ENCODE data around the gene KRTAP5-10. TPM values are rescaled to one million over a fixed set of nuclear protein-coding genes. Genes with fewer than 3 reads are reported as not detected.
A peak's percentile ranks its signal among the peaks of the same experiment; 100 is the strongest.

KRTAP5-10 gene
- total RNA-seq (2022) (not detected in 2 replicates), Bru-seq, nascent RNA (not detected), BruChase-seq, experiment 1, labeled RNA remaining after a 6-hour chase (not detected), BruChase-seq, experiment 2, labeled RNA remaining after a 2-hour chase (percentile 21 among the genes with signal in this experiment)
- long read RNA-seq: 0 reads

- no peak for DNase-seq
- Mint-ChIP-seq H3K27ac (ENCODE audit: unreplicated experiment) (no peak within 1 kb of the TSS), H3K4me1 (ENCODE audit: low read depth, unreplicated experiment) (peaks cover 8% of the 10 kb centered on the region), H3K27me3 (ENCODE audit: unreplicated experiment) (peaks cover 96% of the 10 kb centered on the region), H3K36me3 (ENCODE audit: insufficient read depth, unreplicated experiment) (no peaks in the 10 kb centered on the region), H3K9me3 (ENCODE audit: low read depth, unreplicated experiment) (peaks cover 4% of the 10 kb centered on the region), H3K4me3 (ENCODE audit: low read depth, unreplicated experiment) (no peak within 1 kb of the TSS)
- BruUV-seq (replicated peaks): no TSS peak
- CTCF ChIA-PET: no interaction called here
- intact Hi-C loops (cut with micrococcal nuclease; ENCODE audit: unreplicated experiment): no loop called here
- no peak for TF ChIP-seq CTCF (IDR thresholded peaks at IDR 0.05; ENCODE audit: unreplicated experiment)
Measured at GRCh38 chr11:71565263-71565662, at the start of gene KRTAP5-10. TSS of gene KRTAP5-10 (plus strand) at chr11:71565563. CDS start at chr11:71565588, 25 bp downstream.

GRCh38 chr11:71518506-71519471, 46.6 kb upstream of the KRTAP5-10 start:
- Mint-ChIP-seq H3K27me3 (ENCODE audit: unreplicated experiment) (peaks cover 12% of the 10 kb centered on the region), H3K4me3 (ENCODE audit: low read depth, unreplicated experiment) (no peak overlapping the region), H3K36me3 (ENCODE audit: insufficient read depth, unreplicated experiment) (no peaks in the 10 kb centered on the region), H3K9me3 (ENCODE audit: low read depth, unreplicated experiment) (peaks cover 4% of the 10 kb centered on the region), H3K4me1 (ENCODE audit: low read depth, unreplicated experiment) (no peaks in the 10 kb centered on the region), H3K27ac (ENCODE audit: unreplicated experiment) (no peak overlapping the region)
- TF ChIP-seq CTCF (IDR thresholded peaks at IDR 0.05; ENCODE audit: unreplicated experiment): no peak
- no TSS peak for BruUV-seq (replicated peaks)
- CTCF ChIA-PET: no interaction called here
- no peak for DNase-seq
- intact Hi-C loops (cut with micrococcal nuclease; ENCODE audit: unreplicated experiment): no loop called here

- no peak overlapping the region for H3K27ac Mint-ChIP-seq (ENCODE audit: unreplicated experiment)
- TF ChIP-seq CTCF (IDR thresholded peaks at IDR 0.05; ENCODE audit: unreplicated experiment): no peak
- CTCF ChIA-PET: no interaction called here
- no peaks in the 10 kb centered on the region for H3K9me3 Mint-ChIP-seq (ENCODE audit: low read depth, unreplicated experiment)
- H3K4me3 Mint-ChIP-seq (ENCODE audit: low read depth, unreplicated experiment): no peak overlapping the region
- H3K36me3 Mint-ChIP-seq (ENCODE audit: insufficient read depth, unreplicated experiment): no peaks in the 10 kb centered on the region
- no TSS peak for BruUV-seq (replicated peaks)
- no peak for DNase-seq
- intact Hi-C loops (cut with micrococcal nuclease; ENCODE audit: unreplicated experiment): no loop called here
- H3K4me1 Mint-ChIP-seq (ENCODE audit: low read depth, unreplicated experiment): no peaks in the 10 kb centered on the region
- peaks cover 7% of the 10 kb centered on the region for H3K27me3 Mint-ChIP-seq (ENCODE audit: unreplicated experiment)
Measured at GRCh38 chr11:71519546-71519945, 45.8 kb upstream of the KRTAP5-10 start.

- DNase-seq: no peak
- Mint-ChIP-seq H3K36me3 (ENCODE audit: insufficient read depth, unreplicated experiment) (no peaks in the 10 kb centered on the region), H3K27me3 (ENCODE audit: unreplicated experiment) (peaks cover 34% of the 10 kb centered on the region), H3K4me3 (ENCODE audit: low read depth, unreplicated experiment) (no peak overlapping the region), H3K4me1 (ENCODE audit: low read depth, unreplicated experiment) (no peaks in the 10 kb centered on the region), H3K27ac (ENCODE audit: unreplicated experiment) (no peak overlapping the region), H3K9me3 (ENCODE audit: low read depth, unreplicated experiment) (no peaks in the 10 kb centered on the region)
- intact Hi-C loops (cut with micrococcal nuclease; ENCODE audit: unreplicated experiment): no loop called here
- no peak for TF ChIP-seq CTCF (IDR thresholded peaks at IDR 0.05; ENCODE audit: unreplicated experiment)
- CTCF ChIA-PET: no interaction called here
- no TSS peak for BruUV-seq (replicated peaks)
Measured at GRCh38 chr11:71525188-71525937, 40.0 kb upstream of the KRTAP5-10 start.

Measured in Calu3 (cell line).